ENCODE results near the gene ZNRD2. TPM values are rescaled to one million over a fixed set of nuclear protein-coding genes. Genes with fewer than 3 reads are reported as not detected.

The ZNRD2 gene
- total RNA-seq, 1 experiment from 2014 or later, result 40.7 TPM

GRCh38 chr11:65580756-65581155 lies 10.5 kb downstream of the ZNRD2 start:
- peak overlapping the region; percentile 12 for H3K27ac Mint-ChIP-seq (ENCODE audit: unreplicated experiment)
- DNase-seq, result no peak
- TF ChIP-seq CTCF (IDR thresholded peaks at IDR 0.05; ENCODE audit: unreplicated experiment), result no peak
- intact Hi-C loops (cut with micrococcal nuclease; ENCODE audit: unreplicated experiment), result no loop called here
- CTCF ChIA-PET, result interaction anchor here (0.6 kb wide), 1 partner anchor 482 kb away, joined by 3 read pairs; no protein-coding TSS in a partner anchor
- H3K9me3 Mint-ChIP-seq (ENCODE audit: low read depth, unreplicated experiment), result no peaks in the 10 kb centered on the region
- no peak overlapping the region for H3K4me3 Mint-ChIP-seq (ENCODE audit: low read depth, unreplicated experiment)
- BruUV-seq (replicated peaks), result no TSS peak
- no peaks in the 10 kb centered on the region for H3K27me3 Mint-ChIP-seq (ENCODE audit: unreplicated experiment)
- H3K4me1 Mint-ChIP-seq (ENCODE audit: low read depth, unreplicated experiment), result peaks cover 14% of the 10 kb centered on the region
- H3K36me3 Mint-ChIP-seq (ENCODE audit: insufficient read depth, unreplicated experiment), result peaks cover 68% of the 10 kb centered on the region

GRCh38 chr11:65581928-65582327 lies 11.7 kb downstream of the ZNRD2 start:
- H3K4me3 Mint-ChIP-seq (ENCODE audit: low read depth, unreplicated experiment), result no peak overlapping the region
- CTCF ChIA-PET, result no interaction called here
- peaks cover 57% of the 10 kb centered on the region for H3K36me3 Mint-ChIP-seq (ENCODE audit: insufficient read depth, unreplicated experiment)
- BruUV-seq (replicated peaks), result no TSS peak
- peaks cover 14% of the 10 kb centered on the region for H3K4me1 Mint-ChIP-seq (ENCODE audit: low read depth, unreplicated experiment)
- H3K27ac Mint-ChIP-seq (ENCODE audit: unreplicated experiment), result no peak overlapping the region
- intact Hi-C loops (cut with micrococcal nuclease; ENCODE audit: unreplicated experiment), result no loop called here
- DNase-seq, result no peak
- TF ChIP-seq CTCF (IDR thresholded peaks at IDR 0.05; ENCODE audit: unreplicated experiment), result no peak
- no peaks in the 10 kb centered on the region for H3K9me3 Mint-ChIP-seq (ENCODE audit: low read depth, unreplicated experiment)
- no peaks in the 10 kb centered on the region for H3K27me3 Mint-ChIP-seq (ENCODE audit: unreplicated experiment)

- CTCF ChIA-PET, result interaction anchor here (1.0 kb wide), 1 partner anchor 305 kb away, joined by 4 read pairs; the partner anchor contains the start of gene FIBP
- Mint-ChIP-seq H3K9me3 (ENCODE audit: low read depth, unreplicated experiment) (no peaks in the 10 kb centered on the region), H3K4me3 (ENCODE audit: low read depth, unreplicated experiment) (no peak overlapping the region), H3K4me1 (ENCODE audit: low read depth, unreplicated experiment) (peaks cover 15% of the 10 kb centered on the region), H3K27me3 (ENCODE audit: unreplicated experiment) (no peaks in the 10 kb centered on the region), H3K27ac (ENCODE audit: unreplicated experiment) (no peak overlapping the region), H3K36me3 (ENCODE audit: insufficient read depth, unreplicated experiment) (peaks cover 48% of the 10 kb centered on the region)
- intact Hi-C loops (cut with micrococcal nuclease; ENCODE audit: unreplicated experiment), result no loop called here
- no peak for DNase-seq
- no peak for TF ChIP-seq CTCF (IDR thresholded peaks at IDR 0.05; ENCODE audit: unreplicated experiment)
- no TSS peak for BruUV-seq (replicated peaks)
Observed at GRCh38 chr11:65583589-65583988, 13.3 kb downstream of the ZNRD2 start.

GRCh38 chr11:65584106-65584505 lies 13.8 kb downstream of the ZNRD2 start:
- BruUV-seq (replicated peaks), result no TSS peak

More at GRCh38 chr11:65584106-65584505, 13.8 kb downstream of the ZNRD2 start:
- Mint-ChIP-seq H3K4me3 (ENCODE audit: low read depth, unreplicated experiment) (no peak overlapping the region), H3K36me3 (ENCODE audit: insufficient read depth, unreplicated experiment) (peaks cover 50% of the 10 kb centered on the region), H3K27me3 (ENCODE audit: unreplicated experiment) (no peaks in the 10 kb centered on the region), H3K9me3 (ENCODE audit: low read depth, unreplicated experiment) (no peaks in the 10 kb centered on the region), H3K4me1 (ENCODE audit: low read depth, unreplicated experiment) (peaks cover 16% of the 10 kb centered on the region), H3K27ac (ENCODE audit: unreplicated experiment) (no peak overlapping the region)
- DNase-seq, result no peak
- CTCF ChIA-PET, result interaction anchor here (1.0 kb wide), 1 partner anchor 304 kb away, joined by 4 read pairs; the partner anchor contains the start of gene FIBP
- no peak for TF ChIP-seq CTCF (IDR thresholded peaks at IDR 0.05; ENCODE audit: unreplicated experiment)
- intact Hi-C loops (cut with micrococcal nuclease; ENCODE audit: unreplicated experiment), result no loop called here
